ENCODE data around the gene FUT9.

DNA sequence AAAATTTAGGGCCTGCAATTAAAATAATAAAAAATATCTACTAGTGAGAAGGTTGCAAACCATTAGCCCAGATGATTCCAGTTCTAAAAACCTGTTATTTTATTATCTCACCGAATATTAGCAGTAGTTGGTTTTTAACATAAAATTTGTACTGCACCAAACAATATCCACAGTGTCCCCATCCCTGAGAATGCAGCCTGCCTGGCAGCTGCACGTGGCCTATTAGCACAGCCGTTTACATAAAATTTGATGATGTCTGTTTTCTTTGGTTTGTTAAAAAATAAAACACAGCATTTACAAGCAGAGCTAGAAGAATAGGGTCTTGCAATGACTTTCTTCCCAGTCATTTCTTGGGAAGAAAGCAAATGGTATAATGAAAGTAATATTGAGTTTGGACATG lies 58.2 kb downstream of the FUT9 start:
- TF ChIP-seq, protein P1, sequence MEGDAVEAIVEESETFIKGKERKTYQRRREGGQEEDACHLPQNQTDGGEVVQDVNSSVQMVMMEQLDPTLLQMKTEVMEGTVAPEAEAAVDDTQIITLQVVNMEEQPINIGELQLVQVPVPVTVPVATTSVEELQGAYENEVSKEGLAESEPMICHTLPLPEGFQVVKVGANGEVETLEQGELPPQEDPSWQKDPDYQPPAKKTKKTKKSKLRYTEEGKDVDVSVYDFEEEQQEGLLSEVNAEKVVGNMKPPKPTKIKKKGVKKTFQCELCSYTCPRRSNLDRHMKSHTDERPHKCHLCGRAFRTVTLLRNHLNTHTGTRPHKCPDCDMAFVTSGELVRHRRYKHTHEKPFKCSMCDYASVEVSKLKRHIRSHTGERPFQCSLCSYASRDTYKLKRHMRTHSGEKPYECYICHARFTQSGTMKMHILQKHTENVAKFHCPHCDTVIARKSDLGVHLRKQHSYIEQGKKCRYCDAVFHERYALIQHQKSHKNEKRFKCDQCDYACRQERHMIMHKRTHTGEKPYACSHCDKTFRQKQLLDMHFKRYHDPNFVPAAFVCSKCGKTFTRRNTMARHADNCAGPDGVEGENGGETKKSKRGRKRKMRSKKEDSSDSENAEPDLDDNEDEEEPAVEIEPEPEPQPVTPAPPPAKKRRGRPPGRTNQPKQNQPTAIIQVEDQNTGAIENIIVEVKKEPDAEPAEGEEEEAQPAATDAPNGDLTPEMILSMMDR (IDR thresholded peaks at IDR 0.05; ENCODE audit: low read depth, low read length) = no peak
- no peak for TF ChIP-seq EZH2phosphoT487 (IDR thresholded peaks at IDR 0.05; ENCODE audit: low read depth)
